ENCODE measurements around the gene ANKS3.

ANKS3 gene

DNA sequence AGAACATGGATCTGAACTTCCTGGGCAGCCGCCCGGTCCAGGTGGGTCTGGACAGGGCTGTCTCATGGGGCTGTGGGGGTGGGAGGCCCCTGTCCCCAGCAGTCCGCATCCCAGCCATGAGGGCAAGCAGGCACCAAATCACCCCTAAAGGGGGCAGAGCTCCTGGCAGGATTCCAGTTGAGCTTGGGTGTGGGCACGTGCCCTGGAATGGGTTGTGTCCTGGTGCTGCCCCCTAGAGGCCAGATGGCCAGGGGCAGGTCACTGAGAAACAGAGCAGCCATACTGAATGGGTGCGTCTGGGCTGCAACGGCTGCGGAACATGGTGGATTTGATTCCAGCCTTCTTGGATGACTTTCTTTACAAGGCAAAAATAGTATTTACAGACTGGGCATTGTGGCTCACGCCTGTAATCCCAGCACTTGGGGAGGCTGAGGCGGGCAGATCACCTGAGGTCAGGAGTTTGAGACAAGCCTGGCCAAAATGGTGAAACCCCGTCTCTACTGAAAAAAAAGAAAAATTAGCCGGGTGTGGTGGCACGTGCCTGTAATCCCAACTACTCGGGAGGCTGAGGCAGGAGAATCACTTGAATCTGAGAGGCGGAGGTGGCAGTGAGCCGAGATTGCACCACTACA is 83.5 kb downstream of the ANKS3 start:
- peak; percentile 59 to 69 for DNase-seq (ENCODE audit: low read depth in 2 of 2)

DNA sequence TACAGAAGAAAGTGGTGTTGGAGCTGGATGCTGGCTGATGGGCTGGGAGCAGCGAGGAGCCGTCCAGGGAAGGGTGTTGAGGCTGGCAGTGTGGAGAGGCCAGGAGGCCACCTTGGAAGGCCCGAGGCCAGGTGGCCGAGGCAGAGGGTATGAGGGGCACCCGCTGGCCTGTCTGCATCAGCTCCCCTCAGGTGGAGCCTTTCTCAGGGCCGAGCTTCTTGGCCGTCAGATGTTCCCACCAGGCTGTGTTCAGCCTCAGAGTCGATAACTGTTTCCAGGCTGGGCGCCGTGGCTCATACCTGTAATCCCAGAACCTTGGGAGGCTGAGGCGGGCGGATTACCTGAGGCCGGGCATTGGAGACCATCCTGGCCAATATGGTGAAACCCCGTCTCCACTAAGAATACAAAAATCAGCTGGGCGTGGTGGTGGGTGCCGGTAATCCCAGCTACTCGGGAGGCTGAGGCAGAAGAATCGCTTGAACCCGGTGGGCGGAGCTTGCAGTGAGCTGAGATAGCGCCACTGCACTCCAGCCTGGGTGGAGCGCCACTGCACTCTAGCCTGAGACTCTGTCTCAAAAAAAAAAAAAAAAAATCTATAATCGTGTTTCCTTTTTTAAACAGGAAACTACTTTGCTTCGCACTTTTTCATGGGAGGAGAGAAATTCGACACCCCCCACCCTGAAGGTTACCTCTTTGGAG is 84.2 kb downstream of the ANKS3 start:
- DNase-seq (ENCODE audit: low read depth in 2 of 2) = no peak

DNA sequence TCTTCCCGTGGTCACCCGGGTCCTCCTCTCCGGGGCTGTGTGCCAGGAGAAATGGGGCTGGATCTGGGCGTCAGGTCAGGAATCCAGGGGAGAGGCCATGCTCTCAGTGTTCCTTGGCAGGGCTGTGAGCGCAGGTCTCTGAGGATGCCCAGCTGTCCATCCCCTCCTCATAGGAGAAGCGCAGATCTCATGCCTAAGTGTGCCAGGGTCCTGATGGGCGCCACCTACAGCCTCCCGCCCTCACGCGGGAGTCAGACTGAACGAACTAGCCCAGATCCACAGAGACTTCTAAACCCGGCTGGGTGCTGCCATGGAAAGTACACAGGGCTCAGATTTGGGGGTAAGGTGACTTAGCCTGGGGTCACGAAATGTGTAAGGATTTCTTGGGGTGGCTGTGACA is 85.2 kb downstream of the ANKS3 start:
- DNase-seq (ENCODE audit: low read depth in 2 of 2) = no peak

DNA sequence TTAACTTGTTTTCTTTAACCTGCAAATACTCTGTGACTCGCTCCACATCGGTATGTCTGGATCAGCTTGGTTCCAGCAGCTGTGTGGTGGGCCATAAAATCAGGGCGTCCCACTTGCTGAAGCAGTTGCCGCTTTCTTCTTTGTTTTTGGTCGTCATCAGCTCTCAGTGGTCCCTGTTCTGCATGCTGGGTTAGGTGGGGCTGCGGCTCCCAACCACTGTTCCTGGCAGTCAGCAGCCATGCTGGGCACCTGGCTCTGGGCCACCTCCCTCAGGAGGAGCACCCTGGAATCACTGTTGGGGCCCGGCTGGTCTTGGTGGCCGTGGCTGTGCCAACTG is 86.5 kb downstream of the ANKS3 start:
- no peak for DNase-seq (ENCODE audit: low read depth in 2 of 2)

DNA sequence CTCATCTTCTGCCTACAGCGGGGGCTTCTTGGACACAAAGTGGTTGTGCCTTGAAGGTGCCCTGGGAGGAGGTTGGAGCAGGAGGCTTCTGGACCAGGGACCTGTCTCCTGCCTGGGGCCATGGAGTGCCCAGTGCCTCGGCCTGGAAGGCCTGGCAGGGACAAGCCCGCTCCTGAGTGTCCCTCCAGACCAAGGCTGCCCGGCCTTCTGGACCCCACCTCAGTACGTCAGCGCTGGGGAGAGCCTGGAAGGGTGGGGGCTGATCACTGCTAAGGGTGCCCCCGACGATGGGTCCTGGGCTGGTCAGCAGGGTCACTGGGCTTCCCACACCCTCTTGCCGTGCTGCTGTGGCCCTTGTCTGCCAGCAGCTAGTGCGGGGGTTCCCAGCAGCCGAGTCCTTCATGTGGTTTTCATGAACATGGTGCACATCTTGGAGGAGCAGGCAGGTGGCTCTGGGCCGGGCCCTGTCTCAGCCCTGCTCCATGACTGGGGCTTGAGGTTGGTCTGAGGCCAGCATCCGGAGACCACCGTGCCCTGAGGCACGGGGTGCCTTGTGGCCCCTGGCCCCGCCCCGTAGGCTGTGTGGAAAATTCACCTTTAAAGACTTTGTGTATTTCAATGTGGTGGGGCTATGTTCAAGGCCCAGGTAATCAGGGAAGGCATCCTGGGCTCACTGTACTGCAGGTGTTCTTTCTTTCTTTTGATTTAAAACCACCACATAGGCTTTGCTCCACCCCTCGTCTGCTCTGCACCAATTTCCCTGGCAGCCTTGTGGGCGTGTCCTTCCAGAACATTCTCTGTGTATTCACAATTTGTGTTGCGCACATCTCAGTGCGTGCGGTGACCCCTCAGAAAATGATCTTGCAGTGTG is 87.1 kb downstream of the ANKS3 start:
- no peak for DNase-seq (ENCODE audit: low read depth in 2 of 2)
